Transverse colon (tissue), 4 donors: ENCODE data around the gene TAPBPL.

Experiments
- EP300 ChIP-seq: sonication (generic); formaldehyde crosslinking; IDR thresholded peaks from one replicate; pipeline ENCODE4 v1.6.1; 2017; ENCODE audit warnings: antibody characterized with exemption, low read depth
- POLR2A ChIP-seq: fragments of 450-650 bp; IDR thresholded peaks from one replicate; pipeline ENCODE4 v1.6.1; 2016; ENCODE audit warnings: antibody characterized with exemption, mild to moderate bottlenecking, moderate library complexity
- POLR2AphosphoS5 ChIP-seq, 3 donors: sonication (generic); formaldehyde crosslinking; IDR thresholded peaks; one replicate each; pipeline ENCODE4 v1.6.1; 2016; ENCODE audit warnings: antibody characterized with exemption in 3 of 3
- TF ChIP-seq, protein P1 (sequence below), 5 experiments: fragments of 200-600 bp in 3 of 5; fragments of 450-650 bp in 2 of 5; sonication (generic) in 3 of 5; IDR thresholded peaks; 1 replicate in 2 of 5; 2 replicates in 3 of 5; pipeline ENCODE4 v1.5.1; 2016 to 2017; ENCODE audit warnings: antibody characterized with exemption in 5 of 5, inconsistent platforms in 3 of 5, mild to moderate bottlenecking in 2 of 5, moderate library complexity in 1 of 5

DNA sequence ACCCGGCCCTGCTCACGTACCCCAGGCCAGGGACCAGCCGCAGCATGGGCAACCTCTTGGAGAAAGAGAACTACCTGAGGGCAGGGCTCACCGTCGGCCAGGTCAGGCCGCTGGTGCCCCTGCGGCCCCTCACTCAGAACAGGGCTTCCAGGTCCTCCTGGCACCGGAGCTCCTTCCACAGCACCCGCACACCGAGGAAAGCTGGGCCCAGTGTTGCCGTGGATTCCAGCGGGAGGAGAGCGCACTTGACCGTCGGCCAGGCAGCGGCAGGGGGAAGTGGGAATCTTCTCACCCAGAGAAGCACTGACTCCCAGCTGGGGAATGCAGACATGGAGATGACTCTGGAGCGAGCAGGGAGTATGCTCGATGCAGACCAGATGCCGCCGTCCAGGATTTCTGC, 26.6 kb downstream of the TAPBPL start:
- TF ChIP-seq, protein P1, sequence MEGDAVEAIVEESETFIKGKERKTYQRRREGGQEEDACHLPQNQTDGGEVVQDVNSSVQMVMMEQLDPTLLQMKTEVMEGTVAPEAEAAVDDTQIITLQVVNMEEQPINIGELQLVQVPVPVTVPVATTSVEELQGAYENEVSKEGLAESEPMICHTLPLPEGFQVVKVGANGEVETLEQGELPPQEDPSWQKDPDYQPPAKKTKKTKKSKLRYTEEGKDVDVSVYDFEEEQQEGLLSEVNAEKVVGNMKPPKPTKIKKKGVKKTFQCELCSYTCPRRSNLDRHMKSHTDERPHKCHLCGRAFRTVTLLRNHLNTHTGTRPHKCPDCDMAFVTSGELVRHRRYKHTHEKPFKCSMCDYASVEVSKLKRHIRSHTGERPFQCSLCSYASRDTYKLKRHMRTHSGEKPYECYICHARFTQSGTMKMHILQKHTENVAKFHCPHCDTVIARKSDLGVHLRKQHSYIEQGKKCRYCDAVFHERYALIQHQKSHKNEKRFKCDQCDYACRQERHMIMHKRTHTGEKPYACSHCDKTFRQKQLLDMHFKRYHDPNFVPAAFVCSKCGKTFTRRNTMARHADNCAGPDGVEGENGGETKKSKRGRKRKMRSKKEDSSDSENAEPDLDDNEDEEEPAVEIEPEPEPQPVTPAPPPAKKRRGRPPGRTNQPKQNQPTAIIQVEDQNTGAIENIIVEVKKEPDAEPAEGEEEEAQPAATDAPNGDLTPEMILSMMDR (IDR thresholded peaks at IDR 0.05), result no peak
- TF ChIP-seq POLR2A, result no peak
- no peak for TF ChIP-seq POLR2AphosphoS5 (IDR thresholded peaks at IDR 0.05)
- TF ChIP-seq EP300, result no peak
